ENCODE measurements around the gene SNTA1. TPM values are rescaled to one million over a fixed set of nuclear protein-coding genes. Genes with fewer than 3 reads are reported as not detected.

SNTA1 gene
- total and polyA plus RNA-seq, 2 of the 13 experiments (the other 11 are each of a cell fraction or from before 2014, with no cell fraction given) = 16.4 to 18.3 TPM

DNA sequence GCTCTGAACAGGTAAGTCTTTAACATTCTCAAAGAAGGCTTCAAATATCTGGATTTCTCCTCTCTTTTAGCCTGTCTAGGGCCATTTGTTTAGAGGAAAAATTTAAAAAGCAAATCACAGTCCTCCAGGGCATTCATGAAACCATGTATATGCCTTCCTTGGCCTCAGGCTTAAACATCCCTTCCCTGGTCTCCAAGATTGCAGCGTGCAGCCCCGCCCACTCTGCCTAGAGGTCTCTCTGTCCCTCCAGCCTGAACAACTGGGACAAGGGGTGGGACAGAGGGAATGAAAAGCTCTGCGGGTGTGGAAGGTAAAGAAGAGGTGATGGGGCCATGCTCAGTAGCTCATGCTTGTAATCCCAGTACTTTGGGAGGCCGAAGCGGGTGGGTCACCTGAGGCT, 36.5 kb upstream of the SNTA1 start (continued):
- TF ChIP-seq, protein P1, sequence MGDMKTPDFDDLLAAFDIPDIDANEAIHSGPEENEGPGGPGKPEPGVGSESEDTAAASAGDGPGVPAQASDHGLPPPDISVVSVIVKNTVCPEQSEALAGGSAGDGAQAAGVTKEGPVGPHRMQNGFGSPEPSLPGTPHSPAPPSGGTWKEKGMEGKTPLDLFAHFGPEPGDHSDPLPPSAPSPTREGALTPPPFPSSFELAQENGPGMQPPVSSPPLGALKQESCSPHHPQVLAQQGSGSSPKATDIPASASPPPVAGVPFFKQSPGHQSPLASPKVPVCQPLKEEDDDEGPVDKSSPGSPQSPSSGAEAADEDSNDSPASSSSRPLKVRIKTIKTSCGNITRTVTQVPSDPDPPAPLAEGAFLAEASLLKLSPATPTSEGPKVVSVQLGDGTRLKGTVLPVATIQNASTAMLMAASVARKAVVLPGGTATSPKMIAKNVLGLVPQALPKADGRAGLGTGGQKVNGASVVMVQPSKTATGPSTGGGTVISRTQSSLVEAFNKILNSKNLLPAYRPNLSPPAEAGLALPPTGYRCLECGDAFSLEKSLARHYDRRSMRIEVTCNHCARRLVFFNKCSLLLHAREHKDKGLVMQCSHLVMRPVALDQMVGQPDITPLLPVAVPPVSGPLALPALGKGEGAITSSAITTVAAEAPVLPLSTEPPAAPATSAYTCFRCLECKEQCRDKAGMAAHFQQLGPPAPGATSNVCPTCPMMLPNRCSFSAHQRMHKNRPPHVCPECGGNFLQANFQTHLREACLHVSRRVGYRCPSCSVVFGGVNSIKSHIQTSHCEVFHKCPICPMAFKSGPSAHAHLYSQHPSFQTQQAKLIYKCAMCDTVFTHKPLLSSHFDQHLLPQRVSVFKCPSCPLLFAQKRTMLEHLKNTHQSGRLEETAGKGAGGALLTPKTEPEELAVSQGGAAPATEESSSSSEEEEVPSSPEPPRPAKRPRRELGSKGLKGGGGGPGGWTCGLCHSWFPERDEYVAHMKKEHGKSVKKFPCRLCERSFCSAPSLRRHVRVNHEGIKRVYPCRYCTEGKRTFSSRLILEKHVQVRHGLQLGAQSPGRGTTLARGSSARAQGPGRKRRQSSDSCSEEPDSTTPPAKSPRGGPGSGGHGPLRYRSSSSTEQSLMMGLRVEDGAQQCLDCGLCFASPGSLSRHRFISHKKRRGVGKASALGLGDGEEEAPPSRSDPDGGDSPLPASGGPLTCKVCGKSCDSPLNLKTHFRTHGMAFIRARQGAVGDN (CRISPR knock-in tag; IDR thresholded peaks at IDR 0.05) = no peak
- TF ChIP-seq SYNCRIP (IDR thresholded peaks at IDR 0.05; ENCODE audit: insufficient read depth, low read depth, low read length) = no peak

DNA sequence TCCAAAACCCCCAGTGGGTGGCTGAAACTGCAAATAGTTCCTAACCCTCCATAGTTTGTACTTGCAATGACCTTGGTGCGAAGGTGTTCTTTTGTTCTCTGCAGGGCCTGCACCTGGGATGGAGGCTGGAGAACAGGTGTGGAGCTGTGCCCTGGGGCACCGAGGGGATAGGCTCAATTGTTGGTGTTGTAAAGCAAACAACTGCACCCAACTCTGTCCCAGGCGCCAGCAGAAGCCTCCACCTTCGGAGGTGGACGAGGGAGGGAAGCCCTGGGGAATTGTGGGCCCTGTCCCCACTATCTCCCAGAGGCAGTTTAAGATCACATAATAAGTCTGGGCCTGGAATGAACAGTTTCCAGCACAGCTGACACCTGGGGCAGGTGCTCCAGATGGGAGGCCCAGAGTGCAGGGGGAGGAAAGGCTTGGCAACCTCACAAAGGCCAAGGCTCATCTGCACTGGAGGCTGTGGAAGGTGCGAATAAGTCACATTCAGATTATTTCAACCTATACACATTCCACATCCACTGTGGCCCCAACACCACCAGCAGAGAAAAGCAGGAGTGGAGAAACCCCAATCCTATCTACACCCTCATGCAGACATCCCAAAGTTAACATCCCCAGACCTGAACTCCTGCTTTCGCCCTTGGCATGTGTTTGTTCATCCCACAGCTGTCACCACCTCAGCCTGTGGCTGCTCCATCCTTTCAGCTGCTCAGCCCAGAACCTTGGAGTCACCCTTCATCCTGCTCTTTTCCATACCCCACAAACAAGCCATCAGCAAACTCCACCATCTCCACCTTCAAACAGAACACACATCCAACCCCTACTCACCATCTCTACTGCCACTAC, 34.0 kb upstream of the SNTA1 start:
- in situ Hi-C loops (cut with HindIII; ENCODE audit: extremely low pct_ligation_motif_present, low pct_unique_long_range_greater_than_20kb) (no loop called here), intact Hi-C loops (cut with micrococcal nuclease; ENCODE audit: unreplicated experiment) (no loop called here)
- WGBS (ENCODE audit: low lambda C conversion rate) = 15% methylated on average over 7 of the region's 7 CpGs
- H3K4me1 ChIP-seq (ENCODE audit: insufficient read depth, low read length) = peaks cover 54% of the 10 kb centered on the region
- H3K79me2 ChIP-seq (ENCODE audit: insufficient read depth, low read length) = no peaks in the 10 kb centered on the region
- H3K4me3 ChIP-seq (replicated peaks in 1 of 3; ENCODE audit: insufficient read depth in 1 of 3, low read depth in 2 of 3, low read length in 3 of 3) = no peak overlapping the region; a peak in 1 of 6 replicates
- ATAC-seq (no peak), FAIRE-seq (no peak), DNase-seq (ENCODE audit: low spot score) (no peak)
- no peaks in the 10 kb centered on the region for H4K20me1 ChIP-seq (ENCODE audit: insufficient read depth, low read length)
- POLR2A ChIA-PET = interaction anchor here (2.4 kb wide), 1 partner anchor 12 kb away, joined by 8 read pairs; the partner anchor contains the start of gene CBFA2T2
- CTCF ChIA-PET (ENCODE audit: low intra/inter-chr PET ratio, low total read pairs) = no interaction called here
- no peak overlapping the region for H3K27ac ChIP-seq (ENCODE audit: extremely low read length, insufficient read depth, low read length)
- no peaks in the 10 kb centered on the region for H3K9me3 ChIP-seq (ENCODE audit: low read length)
- peak overlapping the region; percentile 20; the same call in 1 of the 2 replicates for H3K4me2 ChIP-seq (ENCODE audit: low read depth, low read length)
- H3K36me3 ChIP-seq (replicated peaks in 1 of 2; ENCODE audit: control insufficient read depth in 1 of 2, insufficient read depth in 2 of 2, low read length in 2 of 2) = no peaks in the 10 kb centered on the region
- H2AFZ ChIP-seq (ENCODE audit: low read length) = no peak overlapping the region
- H3K9ac ChIP-seq (ENCODE audit: insufficient read depth, low read depth, low read length) = no peak overlapping the region
- H3K27me3 ChIP-seq (ENCODE audit: control insufficient read depth in 1 of 2, insufficient read depth in 2 of 2, low read length in 2 of 2) = peaks cover 2 to 29% of the 10 kb centered on the region in 2 experiments
- no TSS peak for BruUV-seq (replicated peaks)
- TF ChIP-seq NFKB2 (CRISPR knock-in tag; IDR thresholded peaks at IDR 0.05; ENCODE audit: borderline replicate concordance) (peak; percentile 55; the same call in 1 of the 2 replicates), ZNF883 (CRISPR knock-in tag; IDR thresholded peaks at IDR 0.05; ENCODE audit: not compliant biosample characterization) (peak; percentile 52), NONO (IDR thresholded peaks at IDR 0.05) (no peak), NONO (CRISPR knock-in tag; conservative IDR thresholded peaks at IDR 0.05) (no peak)
- TF ChIP-seq, protein P2, sequence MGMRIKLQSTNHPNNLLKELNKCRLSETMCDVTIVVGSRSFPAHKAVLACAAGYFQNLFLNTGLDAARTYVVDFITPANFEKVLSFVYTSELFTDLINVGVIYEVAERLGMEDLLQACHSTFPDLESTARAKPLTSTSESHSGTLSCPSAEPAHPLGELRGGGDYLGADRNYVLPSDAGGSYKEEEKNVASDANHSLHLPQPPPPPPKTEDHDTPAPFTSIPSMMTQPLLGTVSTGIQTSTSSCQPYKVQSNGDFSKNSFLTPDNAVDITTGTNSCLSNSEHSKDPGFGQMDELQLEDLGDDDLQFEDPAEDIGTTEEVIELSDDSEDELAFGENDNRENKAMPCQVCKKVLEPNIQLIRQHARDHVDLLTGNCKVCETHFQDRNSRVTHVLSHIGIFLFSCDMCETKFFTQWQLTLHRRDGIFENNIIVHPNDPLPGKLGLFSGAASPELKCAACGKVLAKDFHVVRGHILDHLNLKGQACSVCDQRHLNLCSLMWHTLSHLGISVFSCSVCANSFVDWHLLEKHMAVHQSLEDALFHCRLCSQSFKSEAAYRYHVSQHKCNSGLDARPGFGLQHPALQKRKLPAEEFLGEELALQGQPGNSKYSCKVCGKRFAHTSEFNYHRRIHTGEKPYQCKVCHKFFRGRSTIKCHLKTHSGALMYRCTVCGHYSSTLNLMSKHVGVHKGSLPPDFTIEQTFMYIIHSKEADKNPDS (CRISPR knock-in tag; IDR thresholded peaks at IDR 0.05) = 0 out of 2 replicates have a peak, but pooled peaks have one; percentile 34
- TF ChIP-seq, protein P3, sequence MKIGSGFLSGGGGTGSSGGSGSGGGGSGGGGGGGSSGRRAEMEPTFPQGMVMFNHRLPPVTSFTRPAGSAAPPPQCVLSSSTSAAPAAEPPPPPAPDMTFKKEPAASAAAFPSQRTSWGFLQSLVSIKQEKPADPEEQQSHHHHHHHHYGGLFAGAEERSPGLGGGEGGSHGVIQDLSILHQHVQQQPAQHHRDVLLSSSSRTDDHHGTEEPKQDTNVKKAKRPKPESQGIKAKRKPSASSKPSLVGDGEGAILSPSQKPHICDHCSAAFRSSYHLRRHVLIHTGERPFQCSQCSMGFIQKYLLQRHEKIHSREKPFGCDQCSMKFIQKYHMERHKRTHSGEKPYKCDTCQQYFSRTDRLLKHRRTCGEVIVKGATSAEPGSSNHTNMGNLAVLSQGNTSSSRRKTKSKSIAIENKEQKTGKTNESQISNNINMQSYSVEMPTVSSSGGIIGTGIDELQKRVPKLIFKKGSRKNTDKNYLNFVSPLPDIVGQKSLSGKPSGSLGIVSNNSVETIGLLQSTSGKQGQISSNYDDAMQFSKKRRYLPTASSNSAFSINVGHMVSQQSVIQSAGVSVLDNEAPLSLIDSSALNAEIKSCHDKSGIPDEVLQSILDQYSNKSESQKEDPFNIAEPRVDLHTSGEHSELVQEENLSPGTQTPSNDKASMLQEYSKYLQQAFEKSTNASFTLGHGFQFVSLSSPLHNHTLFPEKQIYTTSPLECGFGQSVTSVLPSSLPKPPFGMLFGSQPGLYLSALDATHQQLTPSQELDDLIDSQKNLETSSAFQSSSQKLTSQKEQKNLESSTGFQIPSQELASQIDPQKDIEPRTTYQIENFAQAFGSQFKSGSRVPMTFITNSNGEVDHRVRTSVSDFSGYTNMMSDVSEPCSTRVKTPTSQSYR (CRISPR knock-in tag; IDR thresholded peaks at IDR 0.05; ENCODE audit: borderline replicate concordance) = 0 out of 2 replicates have a peak, but pooled peaks have one; percentile 15
- TF ChIP-seq, protein P4, sequence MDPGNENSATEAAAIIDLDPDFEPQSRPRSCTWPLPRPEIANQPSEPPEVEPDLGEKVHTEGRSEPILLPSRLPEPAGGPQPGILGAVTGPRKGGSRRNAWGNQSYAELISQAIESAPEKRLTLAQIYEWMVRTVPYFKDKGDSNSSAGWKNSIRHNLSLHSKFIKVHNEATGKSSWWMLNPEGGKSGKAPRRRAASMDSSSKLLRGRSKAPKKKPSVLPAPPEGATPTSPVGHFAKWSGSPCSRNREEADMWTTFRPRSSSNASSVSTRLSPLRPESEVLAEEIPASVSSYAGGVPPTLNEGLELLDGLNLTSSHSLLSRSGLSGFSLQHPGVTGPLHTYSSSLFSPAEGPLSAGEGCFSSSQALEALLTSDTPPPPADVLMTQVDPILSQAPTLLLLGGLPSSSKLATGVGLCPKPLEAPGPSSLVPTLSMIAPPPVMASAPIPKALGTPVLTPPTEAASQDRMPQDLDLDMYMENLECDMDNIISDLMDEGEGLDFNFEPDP (CRISPR knock-in tag; conservative IDR thresholded peaks at IDR 0.05) = 0 out of 2 replicates have a peak, but pooled peaks have one; percentile 71
